ENCODE data around the gene PLEKHN1.
"Not testable (repeated sequence)": the region's sequence is repeated elsewhere in the genome, so short reads cannot be mapped to it uniquely, and the experiment has no call there.

Gene PLEKHN1

DNA sequence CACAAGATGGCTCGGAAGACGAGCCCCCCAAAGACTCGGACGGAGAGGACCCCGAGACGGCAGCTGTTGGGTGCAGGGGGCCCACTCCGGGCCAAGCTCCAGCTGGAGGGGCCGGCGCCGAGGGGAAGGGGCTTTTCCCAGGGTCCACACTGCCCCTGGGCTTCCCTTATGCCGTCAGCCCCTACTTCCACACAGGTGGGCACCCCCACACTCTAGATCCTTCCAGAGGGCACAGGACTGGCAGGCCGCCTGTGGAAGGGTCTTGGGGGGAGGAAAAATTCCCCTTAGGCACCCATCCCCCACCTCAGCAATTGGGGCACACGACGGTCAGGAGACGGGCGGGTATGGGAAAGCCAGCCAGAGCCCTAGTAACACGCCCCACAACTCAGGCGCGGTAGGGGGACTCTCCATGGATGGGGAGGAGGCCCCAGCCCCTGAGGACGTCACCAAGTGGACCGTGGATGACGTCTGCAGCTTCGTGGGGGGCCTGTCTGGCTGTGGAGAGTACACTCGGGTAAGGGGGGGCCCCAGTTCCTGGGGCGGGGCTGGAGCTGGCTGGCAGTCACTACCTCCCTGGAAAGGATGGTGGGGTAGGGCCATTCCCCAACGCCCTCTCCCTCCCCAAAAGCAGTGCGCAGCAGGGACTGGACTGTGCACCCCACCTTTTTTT lies 23.3 kb upstream of the PLEKHN1 start:
- no peak for DNase-seq (ENCODE audit: low read depth)

- no peak for DNase-seq (ENCODE audit: low read depth)
These were observed 22.5 kb upstream of the PLEKHN1 start for GRCh38 chr1:943545-944340.

DNA sequence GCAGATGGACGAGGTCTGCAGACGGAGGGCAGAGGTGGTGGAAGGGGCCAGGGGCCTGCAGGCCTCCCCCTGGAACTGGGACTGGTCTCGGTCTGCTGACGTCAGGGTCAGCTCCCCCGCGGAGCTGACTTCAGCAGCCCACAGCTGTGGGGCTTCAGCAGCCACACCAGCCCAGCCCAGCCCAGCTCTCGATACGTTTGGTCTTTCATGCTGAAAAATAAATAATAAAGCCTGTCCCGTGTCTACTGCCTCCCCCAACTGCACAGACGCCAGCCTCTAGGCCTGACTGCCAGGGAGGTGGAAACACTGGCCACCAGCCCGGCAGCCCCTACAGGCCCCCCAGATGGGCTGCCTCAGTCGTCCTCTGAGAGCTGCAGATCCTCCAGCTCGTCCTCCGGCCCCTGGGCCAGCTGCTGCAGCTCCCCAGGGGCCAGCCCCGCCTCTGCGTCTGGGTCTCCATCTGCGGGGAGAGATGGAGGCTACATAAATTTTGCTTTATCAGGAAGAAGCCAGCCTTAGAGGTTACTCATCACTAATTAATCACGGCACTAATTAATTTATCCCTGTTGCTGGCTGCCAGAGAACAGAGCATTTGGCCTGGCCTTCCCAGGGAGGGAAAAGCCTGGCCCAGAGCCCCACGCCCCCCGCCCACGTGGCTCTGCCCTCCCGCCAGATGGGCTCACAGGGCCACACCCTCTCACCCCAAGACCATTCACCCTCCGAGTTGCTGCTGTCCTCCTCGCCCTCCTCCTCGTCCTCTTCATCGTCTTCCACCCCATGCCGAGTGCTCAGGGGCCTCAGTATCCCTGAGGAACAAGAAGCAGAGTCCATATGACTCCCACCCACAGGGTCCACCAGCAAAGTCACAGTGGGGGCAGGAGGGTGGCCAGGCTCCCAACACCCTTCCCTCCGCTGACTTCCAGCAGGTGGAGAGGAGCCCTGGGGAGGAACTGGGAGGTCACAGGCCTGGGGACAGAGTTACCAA lies 21.6 kb upstream of the PLEKHN1 start:
- DNase-seq (ENCODE audit: low read depth) = no peak

- no peak for DNase-seq (ENCODE audit: low read depth)
These were observed 20.4 kb upstream of the PLEKHN1 start for GRCh38 chr1:945688-946556.

- DNase-seq (ENCODE audit: low read depth) = not testable (repeated sequence)
These were observed 19.5 kb upstream of the PLEKHN1 start for GRCh38 chr1:946811-947210.

- DNase-seq (ENCODE audit: low read depth) = no peak
These were observed 18.3 kb upstream of the PLEKHN1 start for GRCh38 chr1:947958-948357.

GRCh38 chr1:950268-950667 lies 16.0 kb upstream of the PLEKHN1 start:
- DNase-seq (ENCODE audit: low read depth) = no peak

GRCh38 chr1:950881-951280 lies 15.4 kb upstream of the PLEKHN1 start:
- no peak for DNase-seq (ENCODE audit: low read depth)

DNA sequence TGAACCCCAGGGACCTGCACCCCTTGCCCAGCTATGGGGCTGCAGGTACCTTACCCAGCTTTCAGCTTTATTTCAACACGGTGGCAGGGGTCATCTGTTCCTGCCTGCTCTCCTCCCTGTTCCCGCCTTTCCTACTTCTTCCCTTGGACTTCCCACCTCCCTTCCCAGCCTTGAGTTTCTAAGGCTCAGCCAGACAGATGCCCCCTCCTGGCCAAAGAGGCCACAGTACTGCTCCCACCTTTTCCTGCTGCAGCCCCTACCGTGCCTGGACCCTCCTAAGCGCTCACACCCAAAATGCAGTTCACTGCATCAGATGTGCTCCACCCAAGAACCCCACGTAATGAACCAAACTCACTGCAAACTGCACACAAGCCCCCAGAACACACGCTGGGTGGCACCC lies 14.9 kb upstream of the PLEKHN1 start:
- no peak for DNase-seq (ENCODE audit: low read depth)

- DNase-seq (ENCODE audit: low read depth) = no peak
These were observed 14.1 kb upstream of the PLEKHN1 start for GRCh38 chr1:952201-952600.

DNA sequence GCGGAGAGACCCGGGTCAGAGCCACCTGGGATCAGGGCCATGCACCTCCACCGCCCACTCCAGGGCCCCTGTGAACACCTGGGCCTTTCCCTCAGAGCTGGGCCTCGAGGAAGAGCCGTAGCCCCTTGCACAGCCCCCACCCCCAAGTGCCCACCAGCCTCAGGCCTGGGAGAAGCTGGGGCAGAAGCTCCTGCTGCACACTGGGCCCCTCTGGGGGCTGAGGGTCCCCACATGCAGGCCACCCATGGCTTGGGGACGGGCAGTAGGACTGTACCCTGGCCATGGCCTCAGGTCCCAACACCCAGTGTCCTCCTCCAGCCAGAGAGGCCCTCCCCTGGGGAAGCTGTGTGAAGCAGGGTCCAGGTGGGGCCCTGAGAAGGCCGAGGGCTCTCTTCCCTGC lies 13.7 kb upstream of the PLEKHN1 start:
- no peak for DNase-seq (ENCODE audit: low read depth)

DNA sequence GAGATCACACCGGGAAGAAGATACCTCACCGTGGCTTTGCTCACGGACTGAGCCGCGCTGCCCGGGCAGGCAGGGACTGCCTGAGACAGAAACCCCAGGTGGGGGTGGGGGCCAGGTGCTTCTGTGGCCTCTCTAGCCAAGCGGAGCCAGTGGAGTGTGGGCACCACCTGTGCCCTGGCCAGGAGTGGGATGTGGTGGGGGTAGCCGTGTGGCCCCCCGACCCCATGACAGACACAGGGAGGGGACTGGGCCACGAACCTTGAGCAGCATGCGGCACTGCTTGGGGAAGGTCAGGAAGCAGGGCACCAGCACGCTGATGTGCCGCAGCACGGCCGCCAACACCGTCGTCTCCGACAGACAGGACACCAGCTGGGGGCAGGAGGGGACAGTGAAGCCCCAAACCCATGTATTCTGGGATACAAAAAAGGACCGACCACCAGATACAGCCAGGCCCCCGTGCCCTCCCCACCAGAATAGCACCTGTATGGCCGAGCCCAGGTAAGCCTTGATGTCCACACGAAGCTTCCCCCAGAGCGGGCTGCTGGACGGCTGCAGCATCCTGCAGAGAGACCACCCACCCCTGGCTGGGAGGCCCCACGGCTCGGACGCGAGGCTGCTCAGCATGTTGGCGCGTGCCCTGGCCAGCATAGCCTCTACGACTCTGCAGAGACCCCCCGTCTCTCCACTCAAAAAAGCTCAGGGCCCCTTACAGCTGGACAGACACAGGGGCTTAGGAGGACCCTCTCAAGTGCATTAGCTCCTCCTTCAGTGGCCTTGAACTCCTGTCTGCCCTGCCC lies 12.6 kb upstream of the PLEKHN1 start:
- DNase-seq (ENCODE audit: low read depth) = no peak

DNA sequence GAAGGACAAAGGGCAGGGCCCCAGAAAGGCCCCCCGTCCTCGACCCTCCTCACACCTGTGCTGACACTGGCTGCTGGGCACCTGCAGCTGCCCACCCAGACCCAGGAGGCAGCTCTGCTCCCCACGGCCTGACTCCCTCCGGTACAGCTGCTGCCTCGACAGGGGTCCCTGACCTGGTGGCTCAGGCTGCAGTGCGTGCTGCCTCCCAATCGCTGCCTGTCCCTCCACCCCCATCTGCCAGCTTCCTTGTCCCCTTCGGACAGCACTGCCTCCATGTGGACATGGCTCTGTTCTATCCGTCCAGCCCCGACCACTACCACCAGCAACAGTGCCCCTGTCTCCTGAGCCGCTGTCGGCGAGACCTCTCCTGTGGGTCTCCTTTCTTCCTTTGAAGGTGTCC lies 11.4 kb upstream of the PLEKHN1 start:
- DNase-seq (ENCODE audit: low read depth) = no peak

- no peak for DNase-seq (ENCODE audit: low read depth)
These were observed 10.8 kb upstream of the PLEKHN1 start for GRCh38 chr1:955474-955873.

- no peak for DNase-seq (ENCODE audit: low read depth)
These were observed 9.6 kb upstream of the PLEKHN1 start for GRCh38 chr1:956636-957035.

- DNase-seq (ENCODE audit: low read depth) = peak; percentile 85
These were observed 7.2 kb upstream of the PLEKHN1 start, which contains the start of gene NOC2L for GRCh38 chr1:958823-959730. Gene NOC2L, minus strand, starts transcription at chr1:959256. Its CDS starts 16 bp downstream, at chr1:959240.

DNA sequence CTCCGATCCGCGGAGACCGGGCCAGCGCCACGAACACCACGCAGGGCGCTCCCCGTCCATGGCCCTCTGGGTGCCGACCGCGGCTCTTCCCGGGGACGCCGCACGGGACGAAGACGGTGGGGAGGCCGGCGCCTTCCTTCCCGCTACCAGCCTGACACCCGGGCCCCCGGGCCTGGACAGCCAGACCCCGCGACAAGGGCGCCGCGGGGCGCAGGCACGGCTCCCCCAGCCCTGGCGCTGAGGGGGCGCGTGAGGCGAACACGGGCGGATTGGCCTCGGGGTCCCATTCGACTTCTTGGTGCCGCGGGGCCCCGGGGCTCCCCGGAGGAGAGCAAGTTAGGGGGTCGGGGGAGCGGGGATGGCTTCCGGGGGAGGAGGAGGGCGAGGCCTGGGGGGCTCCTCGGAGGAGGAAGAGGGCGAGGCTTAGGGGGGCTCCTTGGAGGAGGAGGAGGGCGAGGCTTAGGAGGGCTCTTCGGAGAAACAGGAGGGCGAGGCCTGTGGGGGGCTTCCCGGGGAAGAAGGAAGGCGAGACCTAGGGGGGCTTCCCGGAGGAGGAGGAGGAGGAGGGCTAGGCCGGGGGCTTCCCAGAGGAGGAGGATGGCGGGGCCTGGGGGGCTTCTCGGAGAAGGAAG lies 6.4 kb upstream of the PLEKHN1 start:
- DNase-seq (ENCODE audit: low read depth) = no peak

DNA sequence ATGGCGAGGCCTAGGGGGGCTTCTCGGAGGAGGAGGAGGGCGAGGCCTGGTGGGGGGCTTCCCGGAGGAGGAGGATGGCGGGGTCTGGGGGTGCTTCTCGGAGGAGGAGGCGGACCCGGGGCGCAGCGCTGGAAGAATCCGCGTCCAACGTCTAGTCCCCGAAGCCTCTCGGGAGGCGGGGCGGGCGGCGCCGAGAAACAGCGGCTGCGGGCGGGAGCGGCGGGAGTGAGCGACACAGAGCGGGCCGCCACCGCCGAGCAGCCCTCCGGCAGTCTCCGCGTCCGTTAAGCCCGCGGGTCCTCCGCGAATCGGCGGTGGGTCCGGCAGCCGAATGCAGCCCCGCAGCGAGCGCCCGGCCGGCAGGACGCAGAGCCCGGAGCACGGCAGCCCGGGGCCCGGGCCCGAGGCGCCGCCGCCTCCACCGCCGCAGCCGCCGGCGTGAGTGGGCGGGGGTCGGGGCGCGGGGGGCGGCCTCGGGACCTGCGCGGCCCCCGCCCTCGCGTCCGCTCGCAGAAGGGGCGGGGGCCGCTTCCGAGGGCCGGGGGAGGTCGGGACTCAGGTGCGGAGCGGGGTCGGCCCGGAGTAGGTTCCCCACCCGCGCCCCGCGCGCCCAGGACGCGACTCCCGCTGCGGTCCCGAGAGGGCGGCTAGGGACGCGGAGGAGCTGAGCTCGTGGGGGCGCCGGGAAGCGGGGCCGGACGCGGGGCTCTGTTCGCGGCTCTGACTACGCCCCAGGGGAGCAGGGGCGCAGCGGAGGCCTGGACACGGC lies 5.7 kb upstream of the PLEKHN1 start, which contains the start of gene KLHL17:
Gene KLHL17 (plus strand): TSS at position 222 of the 769 bp plus-strand sequence. CDS start 110 bp downstream, at position 332.
- peak; percentile 66 for DNase-seq (ENCODE audit: low read depth)

All from fibroblast of gingiva (primary cell).